Thoracic aorta (tissue), 2 donors: ENCODE results near the gene ALKBH4. TPM values are rescaled to one million over a fixed set of nuclear protein-coding genes. Genes with fewer than 3 reads are reported as not detected.

Experiments
- ATAC-seq: fragments of 150-250 bp; one replicate; pipeline ENCODE4 v1.8.0; 2017; ENCODE audit warnings: low read depth; ENCODE audit not compliant: insufficient number of reproducible peaks, low FRiP score
- DNase-seq: peaks from one replicate; pipeline ENCODE4 v3.0.0-alpha.2; 2020; ENCODE audit warnings: low spot score
- H3K27ac ChIP-seq, 2 donors: fragments of 200-600 bp; sonication (generic); 1 replicate in 1 of 2; 2 replicates in 1 of 2; pipeline ENCODE4 v1.5.1; 2016; ENCODE audit warnings: mild to moderate bottlenecking in 2 of 2, moderate library complexity in 2 of 2
- H3K27me3 ChIP-seq: fragments of 200-600 bp; sonication (generic); replicated peaks from 2 replicates; pipeline ENCODE4 v1.6.0; 2016; ENCODE audit warnings: mild to moderate bottlenecking; ENCODE audit not compliant: insufficient read depth
- H3K36me3 ChIP-seq: fragments of 200-600 bp; sonication (generic); one replicate; pipeline ENCODE4 v1.5.1; 2016
- H3K4me1 ChIP-seq, 2 donors: fragments of 200-600 bp; sonication (generic); 1 replicate in 1 of 2; 2 replicates in 1 of 2; pipeline versions ENCODE4 v1.5.1 to v1.6.0; 2016; ENCODE audit warnings: low read depth in 2 of 2, mild to moderate bottlenecking in 1 of 2; ENCODE audit not compliant: control insufficient read depth in 1 of 2
- H3K4me3 ChIP-seq: fragments of 200-600 bp; sonication (generic); 2 replicates; pipeline ENCODE4 v1.5.1; 2016; ENCODE audit warnings: mild to moderate bottlenecking
- H3K9me3 ChIP-seq: fragments of 200-600 bp; sonication (generic); 2 replicates; pipeline ENCODE4 v1.5.1; 2016
- CTCF ChIP-seq: fragments of 200-600 bp; sonication (generic); IDR thresholded peaks from one replicate; pipeline ENCODE4 v1.5.1; 2019; ENCODE audit warnings: antibody characterized with exemption
- total RNA-seq, 2 donors: library from RNA; depleted of rRNA; stranded (reverse); fragments of >200 nt; gene quantifications; one replicate each; pipeline versions ENCODE4 v1.1.0 to v1.2.3, GENCODE V29; 2016

The ALKBH4 gene
- total RNA-seq, 2 donors from 2014 or later: 15.9 to 29.6 TPM

GRCh38 chr7:102467581-102468477 lies 3.2 kb upstream of the ALKBH4 start:
- H3K36me3 ChIP-seq: peaks cover 6% of the 10 kb centered on the region
- TF ChIP-seq CTCF: no peak
- no peaks in the 10 kb centered on the region for H3K27me3 ChIP-seq
- no peaks in the 10 kb centered on the region for H3K9me3 ChIP-seq
- DNase-seq (no peak), ATAC-seq (no peak)
- H3K4me3 ChIP-seq: no peak overlapping the region
- peaks cover 13 to 26% of the 10 kb centered on the region in 2 donors for H3K4me1 ChIP-seq
- H3K27ac ChIP-seq: no peak overlapping the region

GRCh38 chr7:102466097-102466496 lies 1.4 kb upstream of the ALKBH4 start:
- no peak for ATAC-seq
- no peak for TF ChIP-seq CTCF
- Histone ChIP-seq H3K4me1 (peaks cover 13 to 31% of the 10 kb centered on the region in 2 donors), H3K27ac (no peak overlapping the region), H3K36me3 (peaks cover 7% of the 10 kb centered on the region), H3K4me3 (peak overlapping the region; percentile 99), H3K27me3 (no peaks in the 10 kb centered on the region), H3K9me3 (no peaks in the 10 kb centered on the region)
- no peak for DNase-seq

- no peaks in the 10 kb centered on the region for H3K27me3 ChIP-seq
- no peak for ATAC-seq
- no peak for TF ChIP-seq CTCF
- peaks cover 4% of the 10 kb centered on the region for H3K36me3 ChIP-seq
- H3K27ac ChIP-seq: peak overlapping the region; percentile 64 to 69
- peaks cover 13 to 31% of the 10 kb centered on the region in 2 donors for H3K4me1 ChIP-seq
- no peaks in the 10 kb centered on the region for H3K9me3 ChIP-seq
- no peak for DNase-seq
- peak overlapping the region; percentile 99 for H3K4me3 ChIP-seq
These were observed 654 bp downstream of the ALKBH4 start for GRCh38 chr7:102463841-102464576.

GRCh38 chr7:102460467-102460866 lies 4.2 kb downstream of the ALKBH4 start:
- TF ChIP-seq CTCF: no peak
- H3K27ac ChIP-seq: no peak overlapping the region
- no peak for DNase-seq
- peaks cover 20% of the 10 kb centered on the region for H3K36me3 ChIP-seq
- peaks cover 7 to 21% of the 10 kb centered on the region in 2 donors for H3K4me1 ChIP-seq
- no peaks in the 10 kb centered on the region for H3K9me3 ChIP-seq
- no peaks in the 10 kb centered on the region for H3K27me3 ChIP-seq
- ATAC-seq: no peak
- no peak overlapping the region for H3K4me3 ChIP-seq

GRCh38 chr7:102459221-102459844 lies 5.3 kb downstream of the ALKBH4 start:
- no peaks in the 10 kb centered on the region for H3K9me3 ChIP-seq
- TF ChIP-seq CTCF: no peak
- no peaks in the 10 kb centered on the region for H3K27me3 ChIP-seq
- H3K4me3 ChIP-seq: no peak overlapping the region
- peaks cover 6 to 20% of the 10 kb centered on the region in 2 donors for H3K4me1 ChIP-seq
- DNase-seq: no peak
- peaks cover 20% of the 10 kb centered on the region for H3K36me3 ChIP-seq
- no peak overlapping the region for H3K27ac ChIP-seq
- ATAC-seq: no peak
